PFSK-1 (cell line): ENCODE measurements around the gene ELOVL1.

ENCODE experiments used
- FOXP2 ChIP-seq: optimal IDR thresholded peaks from 2 replicates; pipeline ENCODE3; 2011; ENCODE audit warnings: borderline replicate concordance, control low read depth, inconsistent platforms; ENCODE audit not compliant: insufficient read depth; ENCODE audit errors: extremely low read length, extremely low read depth
- POLR2AphosphoS5 ChIP-seq: IDR thresholded peaks from 2 replicates; pipeline ENCODE4 v1.6.1; 2012; ENCODE audit warnings: low read depth, mild to moderate bottlenecking, control low read depth, low read length, moderate library complexity
- REST ChIP-seq, 2 experiments: IDR thresholded peaks; 2 replicates each; pipeline versions ENCODE4 v1.6.1 to v1.8.0; 2011 to 2012; ENCODE audit warnings: low read depth in 2 of 2, low read length in 2 of 2, control low read depth in 1 of 2, inconsistent platforms in 1 of 2, mild to moderate bottlenecking in 1 of 2, moderate library complexity in 1 of 2; ENCODE audit not compliant: insufficient read depth in 1 of 2
- SIN3A ChIP-seq: IDR thresholded peaks from 2 replicates; pipeline ENCODE4 v1.6.1; 2012; ENCODE audit warnings: mild to moderate bottlenecking, low read length, moderate library complexity, borderline replicate concordance; ENCODE audit not compliant: insufficient read depth
- TAF1 ChIP-seq: IDR thresholded peaks from 2 replicates; pipeline ENCODE4 v1.6.1; 2012; ENCODE audit warnings: low read length, control low read depth, borderline replicate concordance; ENCODE audit not compliant: insufficient read depth

GRCh38 chr1:43315963-43316737, 51.7 kb downstream of the ELOVL1 start:
- TF ChIP-seq POLR2AphosphoS5 = no peak
- no peak for TF ChIP-seq REST (IDR thresholded peaks at IDR 0.05; ENCODE audit: insufficient read depth in 1 of 2, low read depth in 2 of 2, low read length in 2 of 2)
- TF ChIP-seq TAF1 = no peak
- no peak for TF ChIP-seq SIN3A
- TF ChIP-seq FOXP2 = no peak
